ENCODE results near the gene BCAS1.

Gene BCAS1

GRCh38 chr20:53898556-53898931 lies 171.8 kb downstream of the BCAS1 start:
- Histone ChIP-seq H3K4me3 (ENCODE audit: low read depth, low read length) (no peak overlapping the region), H3K9me3 (ENCODE audit: control insufficient read depth, insufficient read depth, low read depth, low read length) (no peaks in the 10 kb centered on the region), H3K27ac (ENCODE audit: extremely low read depth, low read depth, low read length) (no peak overlapping the region), H3K36me3 (ENCODE audit: control insufficient read depth in 2 of 2, insufficient read depth in 1 of 2, low read length in 2 of 2) (no peaks in the 10 kb centered on the region), H3K4me1 (ENCODE audit: control insufficient read depth, insufficient read depth, low read length) (peaks cover 19% of the 10 kb centered on the region)
- CTCF ChIA-PET, result interaction anchor here (0.5 to 1.4 kb wide), 6 partner anchors 9 to 319 kb away, joined by 3 to 4 read pairs (median 4); no protein-coding TSS in a partner anchor
- POLR2A ChIA-PET, result interaction anchor here (1.0 kb wide), 1 partner anchor 19 kb away, joined by 3 read pairs; no protein-coding TSS in a partner anchor
- TF ChIP-seq IKZF3 (tag by site-specific recombination; IDR thresholded peaks at IDR 0.05) (no peak), REST (tag by site-specific recombination; IDR thresholded peaks at IDR 0.05) (no peak), ZNF266 (tag by site-specific recombination; IDR thresholded peaks at IDR 0.05; ENCODE audit: low read depth) (no peak), ZNF639 (tag by site-specific recombination; IDR thresholded peaks at IDR 0.05) (no peak), ZSCAN16 (tag by site-specific recombination; IDR thresholded peaks at IDR 0.05) (no peak), ZNF555 (tag by site-specific recombination; conservative IDR thresholded peaks at IDR 0.05) (no peak), PBX3 (CRISPR knock-in tag; IDR thresholded peaks at IDR 0.05) (no peak), ZBTB21 (tag by site-specific recombination; IDR thresholded peaks at IDR 0.05) (no peak), ZNF791 (tag by site-specific recombination; IDR thresholded peaks at IDR 0.05) (no peak), ZNF701 (tag by site-specific recombination; IDR thresholded peaks at IDR 0.05) (no peak)

GRCh38 chr20:53897884-53898555 lies 172.4 kb downstream of the BCAS1 start:
- POLR2A ChIA-PET, result interaction anchor here (0.8 kb wide), 1 partner anchor 14 kb away, joined by 3 read pairs; no protein-coding TSS in a partner anchor
- H3K36me3 ChIP-seq (ENCODE audit: control insufficient read depth in 2 of 2, insufficient read depth in 1 of 2, low read length in 2 of 2), result no peaks in the 10 kb centered on the region
- H3K27ac ChIP-seq (ENCODE audit: extremely low read depth, low read depth, low read length), result no peak overlapping the region
- CTCF ChIA-PET, result interaction anchor here (0.7 to 1.4 kb wide), 5 partner anchors 18 to 318 kb away, joined by 3 to 4 read pairs (median 3); no protein-coding TSS in a partner anchor
- H3K4me3 ChIP-seq (ENCODE audit: low read depth, low read length), result no peak overlapping the region
- H3K4me1 ChIP-seq (ENCODE audit: control insufficient read depth, insufficient read depth, low read length), result peaks cover 23% of the 10 kb centered on the region
- TF ChIP-seq ZNF544 (tag by site-specific recombination; IDR thresholded peaks at IDR 0.05) (no peak), ZNF510 (tag by site-specific recombination; IDR thresholded peaks at IDR 0.05; ENCODE audit: insufficient replicate concordance) (no peak), ZNF639 (tag by site-specific recombination; IDR thresholded peaks at IDR 0.05) (no peak), ZNF302 (tag by site-specific recombination; IDR thresholded peaks at IDR 0.05; ENCODE audit: low read depth) (no peak), MYNN (tag by site-specific recombination; IDR thresholded peaks at IDR 0.05; ENCODE audit: borderline replicate concordance) (no peak), ZNF624 (tag by site-specific recombination; IDR thresholded peaks at IDR 0.05) (no peak), ZNF335 (tag by site-specific recombination; conservative IDR thresholded peaks at IDR 0.05) (no peak), PRDM10 (tag by site-specific recombination; IDR thresholded peaks at IDR 0.05) (no peak), ZNF488 (tag by site-specific recombination; IDR thresholded peaks at IDR 0.05) (no peak), ZNF133 (tag by site-specific recombination; IDR thresholded peaks at IDR 0.05) (no peak)
- no peaks in the 10 kb centered on the region for H3K9me3 ChIP-seq (ENCODE audit: control insufficient read depth, insufficient read depth, low read depth, low read length)

All from HEK293 (cell line).